GM10248 (cell line): ENCODE measurements around the gene ZNF564.

Source experiments
- CTCF ChIA-PET: fragments of 300-600 bp; sonication (Branson Sonifier 250); formaldehyde crosslinking; extraction: SDS; loops from one replicate; lab custom pipeline; 2021; ENCODE audit warnings: antibody characterized with exemption; lab: Yijun Ruan, JAX
- POLR2A ChIA-PET: fragments of 350-650 bp; sonication (Branson Sonifier 250); formaldehyde crosslinking; extraction: SDS; loops from one replicate; lab custom pipeline; 2020; ENCODE audit warnings: antibody characterized with exemption; lab: Yijun Ruan, JAX
- DNase-seq: peaks from one replicate; pipeline ENCODE4 v3.0.0; 2012; ENCODE audit errors: extremely low spot score
- TF ChIP-seq, protein P1 (sequence below): IDR thresholded peaks from 2 replicates; pipeline ENCODE4 v1.5.1; 2012; ENCODE audit warnings: mild to moderate bottlenecking, low read depth; ENCODE audit errors: extremely low read depth, missing control alignments, control extremely low read depth

Gene ZNF564

DNA sequence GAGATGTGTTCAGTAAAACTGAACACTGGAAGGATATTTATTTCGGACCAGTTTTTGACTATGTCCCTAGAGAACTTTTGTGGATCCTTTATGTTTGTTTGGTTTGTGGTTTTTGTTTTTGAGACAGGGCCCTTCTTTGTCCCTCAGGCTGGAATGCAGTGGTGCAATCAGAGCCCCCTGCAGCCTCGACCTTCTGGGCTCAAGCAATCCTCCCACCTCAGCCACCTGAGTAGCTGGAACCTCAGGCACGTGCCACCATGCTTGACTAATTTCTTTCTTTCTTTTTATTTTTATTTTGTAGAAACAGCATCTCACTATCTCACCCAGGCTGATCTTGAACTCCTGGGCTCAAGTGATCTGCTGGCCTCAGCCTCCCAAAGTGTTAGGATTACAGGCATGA, 65.7 kb downstream of the ZNF564 start:
- no peak for DNase-seq
- CTCF ChIA-PET, result no interaction called here
- POLR2A ChIA-PET, result no interaction called here
- TF ChIP-seq, protein P1, sequence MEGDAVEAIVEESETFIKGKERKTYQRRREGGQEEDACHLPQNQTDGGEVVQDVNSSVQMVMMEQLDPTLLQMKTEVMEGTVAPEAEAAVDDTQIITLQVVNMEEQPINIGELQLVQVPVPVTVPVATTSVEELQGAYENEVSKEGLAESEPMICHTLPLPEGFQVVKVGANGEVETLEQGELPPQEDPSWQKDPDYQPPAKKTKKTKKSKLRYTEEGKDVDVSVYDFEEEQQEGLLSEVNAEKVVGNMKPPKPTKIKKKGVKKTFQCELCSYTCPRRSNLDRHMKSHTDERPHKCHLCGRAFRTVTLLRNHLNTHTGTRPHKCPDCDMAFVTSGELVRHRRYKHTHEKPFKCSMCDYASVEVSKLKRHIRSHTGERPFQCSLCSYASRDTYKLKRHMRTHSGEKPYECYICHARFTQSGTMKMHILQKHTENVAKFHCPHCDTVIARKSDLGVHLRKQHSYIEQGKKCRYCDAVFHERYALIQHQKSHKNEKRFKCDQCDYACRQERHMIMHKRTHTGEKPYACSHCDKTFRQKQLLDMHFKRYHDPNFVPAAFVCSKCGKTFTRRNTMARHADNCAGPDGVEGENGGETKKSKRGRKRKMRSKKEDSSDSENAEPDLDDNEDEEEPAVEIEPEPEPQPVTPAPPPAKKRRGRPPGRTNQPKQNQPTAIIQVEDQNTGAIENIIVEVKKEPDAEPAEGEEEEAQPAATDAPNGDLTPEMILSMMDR, result no peak

DNA sequence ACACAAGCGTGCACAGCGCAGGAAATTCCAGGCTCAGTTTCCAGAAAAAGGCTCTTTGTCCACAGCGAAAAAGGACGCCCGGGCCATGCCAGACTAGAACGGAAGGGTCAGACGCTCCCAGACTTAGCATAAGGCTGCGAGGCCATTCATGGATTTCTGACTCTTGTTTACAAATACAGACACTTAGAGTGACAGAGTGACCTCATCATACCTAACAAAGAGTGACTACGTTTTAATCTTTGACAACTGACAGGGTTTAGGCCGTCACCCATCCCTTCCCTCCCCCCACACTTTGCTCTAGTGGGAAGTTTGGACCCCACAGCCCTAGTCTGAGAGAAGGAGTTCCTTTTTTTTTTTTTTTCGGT, 66.2 kb downstream of the ZNF564 start:
- DNase-seq, result no peak
- TF ChIP-seq, protein P1, result no peak
- CTCF ChIA-PET, result interaction anchor here (2.0 kb wide), 1 partner anchor 10 kb away, joined by 8 read pairs; no protein-coding TSS in a partner anchor
- POLR2A ChIA-PET, result interaction anchor here (1.0 kb wide), 1 partner anchor 10 kb away, joined by 4 read pairs; no protein-coding TSS in a partner anchor

DNA sequence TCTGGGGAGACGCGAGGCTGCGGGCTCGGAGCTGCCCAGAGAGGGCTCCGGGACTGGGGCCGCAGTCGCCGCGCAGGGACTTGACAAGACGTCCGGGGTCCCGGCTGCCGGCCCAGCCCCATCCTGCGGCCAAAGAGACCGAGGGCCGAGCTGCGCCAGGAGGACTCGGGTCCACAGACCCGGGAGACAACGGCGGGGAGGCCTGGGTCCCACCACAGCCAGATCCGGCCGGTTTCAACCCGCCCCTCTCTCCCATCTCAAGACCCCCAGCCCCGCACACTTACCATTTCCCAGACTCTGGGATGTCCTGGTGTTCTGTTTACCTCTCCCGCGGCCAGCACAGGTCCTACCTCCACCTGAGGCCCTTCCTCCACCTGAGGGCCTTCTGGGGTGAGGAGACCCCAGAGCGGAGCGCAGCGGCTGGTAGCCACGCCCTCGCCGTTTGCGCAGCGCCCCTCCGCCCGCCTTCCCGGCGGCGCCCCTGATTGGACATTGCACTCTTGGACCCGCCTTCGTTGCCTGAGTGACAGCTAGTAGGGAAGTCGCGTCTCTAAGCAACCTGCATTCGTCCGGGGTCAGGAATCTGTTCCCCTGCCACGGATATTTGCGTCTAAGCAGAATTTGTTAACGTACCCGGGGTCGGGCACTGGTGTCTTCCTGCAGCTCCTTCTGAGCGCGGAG, 66.8 kb downstream of the ZNF564 start, which contains the start of gene ZNF709:
TSS of gene ZNF709 (minus strand) at position 446 of the 681 bp plus-strand sequence. CDS start at position 287, 159 bp downstream.
- POLR2A ChIA-PET, result interaction anchor here (1.0 kb wide), 1 partner anchor 11 kb away, joined by 4 read pairs; no protein-coding TSS in a partner anchor
- CTCF ChIA-PET, result interaction anchor here (0.7 to 2.0 kb wide), 3 partner anchors 10 to 561 kb away, joined by 3 to 8 read pairs (median 5); no protein-coding TSS in a partner anchor
- TF ChIP-seq, protein P1, result no peak
- peak; percentile 95 for DNase-seq

DNA sequence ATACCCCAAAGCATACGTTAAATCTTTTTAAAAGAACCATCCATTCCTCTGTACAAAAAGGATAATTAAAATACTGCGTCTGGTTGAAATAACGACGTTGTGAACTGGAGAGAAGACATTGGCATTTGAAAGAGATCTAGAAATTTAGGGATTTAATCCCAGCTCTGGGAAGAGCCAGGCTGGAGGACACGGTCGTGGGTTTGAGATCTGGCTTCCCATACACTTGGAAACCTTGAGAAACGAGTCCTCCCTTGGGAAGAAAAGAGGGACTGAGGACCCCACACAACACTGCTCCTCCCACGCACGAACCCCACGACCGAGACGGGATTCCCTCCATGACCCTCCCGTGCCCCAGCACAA, 67.3 kb downstream of the ZNF564 start:
- POLR2A ChIA-PET, result no interaction called here
- TF ChIP-seq, protein P1, result no peak
- CTCF ChIA-PET, result interaction anchor here (0.7 to 2.0 kb wide), 3 partner anchors 10 to 560 kb away, joined by 3 to 8 read pairs (median 5); no protein-coding TSS in a partner anchor
- DNase-seq, result no peak

DNA sequence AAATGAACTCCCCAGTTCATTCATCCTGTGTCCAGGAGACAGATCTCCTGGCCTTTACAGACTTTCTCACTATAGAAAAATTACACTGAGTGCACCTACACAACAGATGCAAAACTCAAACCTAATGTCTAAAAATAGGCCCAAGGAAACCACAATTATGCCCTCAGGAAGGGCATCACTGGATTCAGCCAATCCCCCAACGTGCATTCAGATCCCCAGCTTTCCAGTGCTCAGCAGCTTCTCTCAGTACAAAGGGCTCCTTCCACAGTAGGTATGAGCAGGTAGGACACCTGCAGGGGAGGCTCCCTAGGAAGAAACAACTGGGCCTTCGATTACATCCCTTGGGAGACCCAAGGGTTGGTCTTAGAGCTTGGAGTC, 68.8 kb downstream of the ZNF564 start:
- CTCF ChIA-PET, result interaction anchor here (0.7 to 1.5 kb wide), 5 partner anchors 13 to 685 kb away, joined by 3 to 6 read pairs (median 4); partner anchors contain the start of gene ZNF491
- DNase-seq, result no peak
- TF ChIP-seq, protein P1, result no peak
- POLR2A ChIA-PET, result no interaction called here

DNA sequence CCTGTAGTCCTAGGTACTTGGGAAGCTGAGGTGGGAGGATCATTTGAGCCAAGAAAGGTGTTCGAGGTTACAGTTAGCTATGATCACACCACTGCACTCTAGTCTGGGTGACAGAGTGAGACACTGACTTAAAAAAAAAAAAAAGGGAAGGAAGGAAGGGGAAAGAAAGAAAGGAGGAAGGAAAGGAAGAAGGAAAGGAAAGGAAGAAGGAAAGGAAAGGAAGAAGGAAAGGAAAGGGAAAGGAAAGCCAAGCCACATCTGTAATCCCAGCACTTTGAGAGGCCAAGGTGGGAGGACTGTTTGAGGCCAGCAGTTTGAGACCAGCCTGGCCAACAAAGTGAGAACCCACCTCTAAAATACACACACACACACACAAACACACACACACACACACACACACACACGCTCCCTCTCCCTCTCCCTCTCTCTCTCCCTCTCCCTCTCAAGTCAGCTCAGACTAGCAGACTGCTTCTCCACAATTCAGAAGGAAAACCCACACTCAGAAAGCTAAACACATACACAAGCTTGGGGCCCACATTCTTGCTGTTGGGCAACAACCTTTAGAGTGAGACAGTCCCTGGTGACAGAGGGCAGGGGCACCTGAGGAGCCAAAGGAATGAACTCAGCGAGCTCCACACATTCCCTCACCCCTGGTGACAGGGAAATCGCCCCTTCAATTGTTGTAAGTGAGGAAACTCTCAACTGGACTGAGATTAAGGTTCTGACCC, 69.3 kb downstream of the ZNF564 start:
- CTCF ChIA-PET, result interaction anchor here (1.1 to 1.5 kb wide), 4 partner anchors 13 to 558 kb away, joined by 3 to 6 read pairs (median 4); no protein-coding TSS in a partner anchor
- POLR2A ChIA-PET, result no interaction called here
- TF ChIP-seq, protein P1, result no peak
- DNase-seq, result no peak
